ENCODE results near the gene WNT9A. TPM values are rescaled to one million over a fixed set of nuclear protein-coding genes. Genes with fewer than 3 reads are reported as not detected.
A peak's percentile ranks its signal among the peaks of the same experiment; 100 is the strongest.

WNT9A gene
- total RNA-seq, 1 experiment from 2014 or later, result 0.24 TPM

- no peak for TF ChIP-seq CTCF (IDR thresholded peaks at IDR 0.05; ENCODE audit: unreplicated experiment)
- DNase-seq, result no peak
- H3K36me3 Mint-ChIP-seq (ENCODE audit: insufficient read depth, unreplicated experiment), result peaks cover 16% of the 10 kb centered on the region
- CTCF ChIA-PET, result interaction anchor here (1.2 to 1.3 kb wide), 2 partner anchors 189 to 563 kb away, joined by 3 to 4 read pairs; no protein-coding TSS in a partner anchor
- H3K27me3 Mint-ChIP-seq (ENCODE audit: unreplicated experiment), result peaks cover 57% of the 10 kb centered on the region
- H3K27ac Mint-ChIP-seq (ENCODE audit: unreplicated experiment), result no peak overlapping the region
- peaks cover 19% of the 10 kb centered on the region for H3K4me1 Mint-ChIP-seq (ENCODE audit: low read depth, unreplicated experiment)
- H3K9me3 Mint-ChIP-seq (ENCODE audit: low read depth, unreplicated experiment), result no peaks in the 10 kb centered on the region
- no TSS peak for BruUV-seq (replicated peaks)
- H3K4me3 Mint-ChIP-seq (ENCODE audit: low read depth, unreplicated experiment), result no peak overlapping the region
- intact Hi-C loops (cut with micrococcal nuclease; ENCODE audit: unreplicated experiment), result no loop called here
Measured at GRCh38 chr1:227950735-227951346, 3.1 kb upstream of the WNT9A start.

- no peak overlapping the region for H3K4me3 Mint-ChIP-seq (ENCODE audit: low read depth, unreplicated experiment)
- no TSS peak for BruUV-seq (replicated peaks)
- no peak overlapping the region for H3K27ac Mint-ChIP-seq (ENCODE audit: unreplicated experiment)
- DNase-seq, result no peak
- H3K27me3 Mint-ChIP-seq (ENCODE audit: unreplicated experiment), result peaks cover 52% of the 10 kb centered on the region
- H3K4me1 Mint-ChIP-seq (ENCODE audit: low read depth, unreplicated experiment), result peaks cover 22% of the 10 kb centered on the region
- no peak for TF ChIP-seq CTCF (IDR thresholded peaks at IDR 0.05; ENCODE audit: unreplicated experiment)
- intact Hi-C loops (cut with micrococcal nuclease; ENCODE audit: unreplicated experiment), result no loop called here
- peaks cover 17% of the 10 kb centered on the region for H3K36me3 Mint-ChIP-seq (ENCODE audit: insufficient read depth, unreplicated experiment)
- CTCF ChIA-PET, result interaction anchor here (1.2 kb wide), 1 partner anchor 563 kb away, joined by 3 read pairs; no protein-coding TSS in a partner anchor
- H3K9me3 Mint-ChIP-seq (ENCODE audit: low read depth, unreplicated experiment), result no peaks in the 10 kb centered on the region
Measured at GRCh38 chr1:227949954-227950734, 2.4 kb upstream of the WNT9A start.

GRCh38 chr1:227949341-227949921 is 1.7 kb upstream of the WNT9A start:
- no peak overlapping the region for H3K27ac Mint-ChIP-seq (ENCODE audit: unreplicated experiment)
- no peaks in the 10 kb centered on the region for H3K9me3 Mint-ChIP-seq (ENCODE audit: low read depth, unreplicated experiment)
- peaks cover 53% of the 10 kb centered on the region for H3K27me3 Mint-ChIP-seq (ENCODE audit: unreplicated experiment)
- CTCF ChIA-PET, result interaction anchor here (1.2 kb wide), 1 partner anchor 564 kb away, joined by 3 read pairs; no protein-coding TSS in a partner anchor
- no peak for DNase-seq
- BruUV-seq (replicated peaks), result no TSS peak
- intact Hi-C loops (cut with micrococcal nuclease; ENCODE audit: unreplicated experiment), result no loop called here
- TF ChIP-seq CTCF (IDR thresholded peaks at IDR 0.05; ENCODE audit: unreplicated experiment), result no peak
- no peak overlapping the region for H3K4me3 Mint-ChIP-seq (ENCODE audit: low read depth, unreplicated experiment)
- H3K36me3 Mint-ChIP-seq (ENCODE audit: insufficient read depth, unreplicated experiment), result peaks cover 17% of the 10 kb centered on the region
- H3K4me1 Mint-ChIP-seq (ENCODE audit: low read depth, unreplicated experiment), result peaks cover 22% of the 10 kb centered on the region

DNA sequence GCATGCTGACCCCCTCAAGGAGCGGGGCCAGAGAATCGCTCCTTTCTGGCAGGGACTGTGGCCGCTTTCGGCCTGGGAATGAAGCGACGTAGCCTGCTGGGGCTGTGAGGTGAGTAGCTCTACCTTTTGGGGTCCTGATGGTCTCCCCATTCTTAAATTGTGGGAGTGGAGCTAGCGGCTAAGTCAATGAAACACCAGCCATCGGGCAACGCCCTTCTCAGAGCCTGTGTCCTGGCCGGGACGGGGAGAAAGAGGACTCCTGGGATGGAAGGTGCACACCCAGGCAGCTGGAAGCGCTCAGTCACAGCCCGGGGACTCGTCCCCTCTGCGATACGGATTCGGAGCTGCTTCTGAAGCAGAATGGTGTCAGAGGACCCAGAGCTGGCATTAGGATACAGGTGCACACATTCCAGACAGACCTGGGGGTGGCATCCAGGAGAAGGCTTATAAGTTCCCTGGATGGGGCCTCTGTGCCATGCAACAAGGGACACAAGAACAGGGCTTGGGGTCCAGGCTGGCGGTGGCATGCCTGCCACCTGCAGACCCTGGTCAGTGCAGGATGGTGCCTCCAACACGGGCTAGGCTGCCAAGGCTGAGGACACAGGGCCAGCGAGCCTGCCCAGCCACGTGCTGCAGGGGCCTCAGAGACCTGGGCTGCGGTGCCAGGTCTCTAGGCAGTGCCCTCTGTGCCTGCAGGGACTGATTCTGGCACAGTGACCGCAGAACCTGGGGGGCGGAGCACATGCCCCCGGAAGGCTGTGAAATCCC is 945 bp upstream of the WNT9A start:
- Mint-ChIP-seq H3K36me3 (ENCODE audit: insufficient read depth, unreplicated experiment) (peaks cover 17% of the 10 kb centered on the region), H3K27ac (ENCODE audit: unreplicated experiment) (no peak overlapping the region), H3K27me3 (ENCODE audit: unreplicated experiment) (peaks cover 55% of the 10 kb centered on the region), H3K4me3 (ENCODE audit: low read depth, unreplicated experiment) (peak overlapping the region; percentile 17), H3K9me3 (ENCODE audit: low read depth, unreplicated experiment) (no peaks in the 10 kb centered on the region), H3K4me1 (ENCODE audit: low read depth, unreplicated experiment) (peaks cover 18% of the 10 kb centered on the region)
- intact Hi-C loops (cut with micrococcal nuclease; ENCODE audit: unreplicated experiment), result no loop called here
- no peak for TF ChIP-seq CTCF (IDR thresholded peaks at IDR 0.05; ENCODE audit: unreplicated experiment)
- no TSS peak for BruUV-seq (replicated peaks)
- CTCF ChIA-PET, result interaction anchor here (0.6 to 0.7 kb wide), 2 partner anchors 30 to 155 kb away, joined by 3 read pairs; no protein-coding TSS in a partner anchor
- no peak for DNase-seq
